Keratinocyte (primary cell): Measurements from ENCODE around the gene ZNF668. TPM values are rescaled to one million over a fixed set of nuclear protein-coding genes. Genes with fewer than 3 reads are reported as not detected.

Experiments used
- DNase-seq: peaks from one replicate; pipeline ENCODE4 v3.0.0-alpha.2; 2011; ENCODE audit warnings: low read depth, missing footprints, low spot score
- FAIRE-seq: peaks from 2 replicates; lab custom pipeline; 2011; peaks lifted over from hg19 to GRCh38; lab: Jason Lieb, UNC
- H2AFZ ChIP-seq: 2 replicates; pipeline ENCODE4 v1.6.0; 2012; ENCODE audit warnings: low read length, control low read depth, inconsistent platforms; ENCODE audit not compliant: control insufficient read depth
- H3K27ac ChIP-seq: 2 replicates; pipeline ENCODE4 v1.5.1; 2011; ENCODE audit warnings: low read length; ENCODE audit not compliant: control insufficient read depth, insufficient read depth
- H3K27me3 ChIP-seq: 3 replicates; pipeline ENCODE4 v1.6.0; 2011; ENCODE audit warnings: low read length; ENCODE audit not compliant: control insufficient read depth, insufficient read depth; ENCODE audit errors: extremely low read depth
- H3K36me3 ChIP-seq, 2 experiments: 2 replicates in 1 of 2; 3 replicates in 1 of 2; pipeline ENCODE4 v1.5.1; 2011; ENCODE audit warnings: low read length in 2 of 2, mild to moderate bottlenecking in 1 of 2; ENCODE audit not compliant: control insufficient read depth in 2 of 2, insufficient read depth in 2 of 2; ENCODE audit errors: extremely low read depth in 1 of 2
- H3K4me1 ChIP-seq: 3 replicates; pipeline ENCODE4 v1.5.1; 2011; ENCODE audit warnings: low read length; ENCODE audit not compliant: control insufficient read depth, insufficient read depth; ENCODE audit errors: extremely low read depth
- H3K4me2 ChIP-seq: 3 replicates; pipeline ENCODE4 v1.6.0; 2011; ENCODE audit warnings: low read depth, low read length; ENCODE audit not compliant: control insufficient read depth, insufficient read depth; ENCODE audit errors: extremely low read depth
- H3K4me3 ChIP-seq, 3 experiments: fragments of 200-600 bp in 1 of 3; sonication (generic) in 1 of 3; 2 replicates in 2 of 3; 3 replicates in 1 of 3; pipeline ENCODE4 v1.5.1; 2011 to 2016; ENCODE audit warnings: low read length in 3 of 3, mild to moderate bottlenecking in 3 of 3, control low read depth in 2 of 3, inconsistent platforms in 1 of 3, low read depth in 1 of 3, mixed read lengths in 1 of 3, mixed run types in 1 of 3, moderate library complexity in 1 of 3; ENCODE audit not compliant: control insufficient read depth in 2 of 3, insufficient read depth in 2 of 3; ENCODE audit errors: extremely low read depth in 1 of 3
- H3K79me2 ChIP-seq: 2 replicates; pipeline ENCODE4 v1.6.0; 2012; ENCODE audit warnings: low read length; ENCODE audit not compliant: control insufficient read depth, insufficient read depth
- H3K9ac ChIP-seq: 3 replicates; pipeline ENCODE4 v1.6.0; 2011; ENCODE audit warnings: low read length; ENCODE audit not compliant: control insufficient read depth, insufficient read depth; ENCODE audit errors: extremely low read depth
- H3K9me1 ChIP-seq: 3 replicates; pipeline ENCODE4 v1.6.0; 2011; ENCODE audit warnings: low read length; ENCODE audit not compliant: control insufficient read depth, insufficient read depth; ENCODE audit errors: extremely low read depth
- H3K9me3 ChIP-seq: 2 replicates; pipeline ENCODE4 v1.5.1; 2012; ENCODE audit warnings: low read depth, low read length; ENCODE audit not compliant: control insufficient read depth
- H4K20me1 ChIP-seq: 3 replicates; pipeline ENCODE4 v1.6.0; 2011; ENCODE audit warnings: low read length; ENCODE audit not compliant: control insufficient read depth, insufficient read depth; ENCODE audit errors: extremely low read depth
- CTCF ChIP-seq, 3 experiments: IDR thresholded peaks in 1 of 3; conservative IDR thresholded peaks in 1 of 3; optimal IDR thresholded peaks in 1 of 3; 2 replicates in 2 of 3; 3 replicates in 1 of 3; pipeline versions ENCODE3 to v1.5.1; 2011; ENCODE audit warnings: low read length in 3 of 3, mild to moderate bottlenecking in 3 of 3, moderate library complexity in 2 of 3, control low read depth in 1 of 3, inconsistent platforms in 1 of 3; ENCODE audit not compliant: insufficient read depth in 2 of 3; ENCODE audit errors: extremely low read depth in 1 of 3
- EZH2 ChIP-seq: IDR thresholded peaks from one replicate; pipeline ENCODE4 v1.6.1; 2012; ENCODE audit warnings: inconsistent platforms, mild to moderate bottlenecking, low read length, moderate library complexity
- dilution Hi-C: fragments of 300-500 bp; cut with MboI; formaldehyde crosslinking; loops from one replicate; pipeline ENCODE4 v1.7.0; 2020; ENCODE audit warnings: low sequenced_read_pairs; ENCODE audit not compliant: extremely low pct_ligation_motif_present
- polyA plus RNA-seq, 5 experiments: library from polyadenylated mRNA; depleted of rRNA in 3 of 5; stranded (reverse) in 3 of 5; stranded (forward) in 1 of 5; unstranded in 1 of 5; fragments of >200 nt; gene quantifications; 1 replicate in 1 of 5; 2 replicates in 3 of 5; 3 replicates in 1 of 5; pipeline versions ENCODE4 v1.2.1 to v1.2.3, GENCODE V29; 2011 to 2012; ENCODE audit warnings: missing spikeins in 2 of 5, low read depth in 1 of 5, low replicate concordance in 1 of 5

ZNF668 gene
- polyA plus RNA-seq, 1 donor (not counting 4 experiments of a cell fraction or from before 2014, with no cell fraction given), result 5.5 TPM

- Histone ChIP-seq H3K4me3 (no peak overlapping the region), H3K4me2 (no peak overlapping the region), H3K79me2 (peaks cover 17% of the 10 kb centered on the region), H3K9ac (no peak overlapping the region), H2AFZ (no peak overlapping the region), H3K36me3 (peaks cover 18 to 24% of the 10 kb centered on the region in 2 experiments), H3K9me1 (no peaks in the 10 kb centered on the region), H3K27me3 (no peaks in the 10 kb centered on the region), H4K20me1 (no peaks in the 10 kb centered on the region), H3K27ac (no peak overlapping the region), H3K9me3 (no peaks in the 10 kb centered on the region), H3K4me1 (peaks cover 8% of the 10 kb centered on the region)
- TF ChIP-seq EZH2 (no peak), CTCF (optimal IDR thresholded peaks at IDR 0.05 in 1 of 3, IDR thresholded peaks at IDR 0.05 in 1 of 3, conservative IDR thresholded peaks at IDR 0.05 in 1 of 3; ENCODE audit: extremely low read depth in 1 of 3, insufficient read depth in 2 of 3, low read length in 3 of 3) (no peak)
- no peak for DNase-seq
- dilution Hi-C loops, result no loop called here
- no peak for FAIRE-seq
Observed at GRCh38 chr16:31110106-31111034, 36.3 kb upstream of the ZNF668 start.

GRCh38 chr16:31109622-31110021 is 35.6 kb upstream of the ZNF668 start:
- dilution Hi-C loops, result no loop called here
- Histone ChIP-seq H3K79me2 (peaks cover 17% of the 10 kb centered on the region), H3K9ac (no peak overlapping the region), H3K9me1 (no peaks in the 10 kb centered on the region), H4K20me1 (no peaks in the 10 kb centered on the region), H3K4me2 (no peak overlapping the region), H3K4me3 (no peak overlapping the region), H3K4me1 (peaks cover 8% of the 10 kb centered on the region), H3K9me3 (no peaks in the 10 kb centered on the region), H3K27ac (no peak overlapping the region), H2AFZ (no peak overlapping the region), H3K36me3 (peaks cover 18 to 24% of the 10 kb centered on the region in 2 experiments), H3K27me3 (no peaks in the 10 kb centered on the region)
- DNase-seq (no peak), FAIRE-seq (no peak)
- TF ChIP-seq EZH2 (no peak), CTCF (optimal IDR thresholded peaks at IDR 0.05 in 1 of 3, IDR thresholded peaks at IDR 0.05 in 1 of 3, conservative IDR thresholded peaks at IDR 0.05 in 1 of 3; ENCODE audit: extremely low read depth in 1 of 3, insufficient read depth in 2 of 3, low read length in 3 of 3) (no peak)
